NCI-H2227 (cell line): Measurements from ENCODE around the gene GPR148.

Experiments
- DNase-seq: peaks from one replicate; lab custom pipeline; 2025; ENCODE audit not compliant: unreplicated experiment; lab: John Stamatoyannopoulos, UW

Gene GPR148

DNA sequence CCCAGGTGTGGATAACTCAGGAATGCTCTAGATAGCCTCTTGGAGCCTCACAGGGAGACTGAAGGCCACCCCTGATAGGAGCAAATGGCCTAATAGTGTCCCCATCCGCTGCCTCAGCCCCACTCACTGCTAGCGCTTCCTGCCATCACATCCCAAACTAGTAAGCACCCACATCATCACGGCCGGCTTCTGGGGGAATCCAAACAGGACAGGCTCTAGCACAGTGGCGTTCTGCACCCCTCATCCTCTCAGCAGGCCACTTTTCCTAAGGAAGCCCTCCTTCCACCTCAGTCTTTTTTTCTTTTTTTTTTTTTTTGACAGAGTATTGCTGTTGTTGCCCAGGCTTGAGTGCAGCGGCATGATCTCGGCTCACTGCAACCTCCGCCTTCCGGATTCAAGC is 20.2 kb downstream of the GPR148 start:
- no peak for DNase-seq

GRCh38 chr2:130749641-130750040 is 20.8 kb downstream of the GPR148 start:
- no peak for DNase-seq

GRCh38 chr2:130754811-130755210 is 25.9 kb downstream of the GPR148 start:
- no peak for DNase-seq

DNA sequence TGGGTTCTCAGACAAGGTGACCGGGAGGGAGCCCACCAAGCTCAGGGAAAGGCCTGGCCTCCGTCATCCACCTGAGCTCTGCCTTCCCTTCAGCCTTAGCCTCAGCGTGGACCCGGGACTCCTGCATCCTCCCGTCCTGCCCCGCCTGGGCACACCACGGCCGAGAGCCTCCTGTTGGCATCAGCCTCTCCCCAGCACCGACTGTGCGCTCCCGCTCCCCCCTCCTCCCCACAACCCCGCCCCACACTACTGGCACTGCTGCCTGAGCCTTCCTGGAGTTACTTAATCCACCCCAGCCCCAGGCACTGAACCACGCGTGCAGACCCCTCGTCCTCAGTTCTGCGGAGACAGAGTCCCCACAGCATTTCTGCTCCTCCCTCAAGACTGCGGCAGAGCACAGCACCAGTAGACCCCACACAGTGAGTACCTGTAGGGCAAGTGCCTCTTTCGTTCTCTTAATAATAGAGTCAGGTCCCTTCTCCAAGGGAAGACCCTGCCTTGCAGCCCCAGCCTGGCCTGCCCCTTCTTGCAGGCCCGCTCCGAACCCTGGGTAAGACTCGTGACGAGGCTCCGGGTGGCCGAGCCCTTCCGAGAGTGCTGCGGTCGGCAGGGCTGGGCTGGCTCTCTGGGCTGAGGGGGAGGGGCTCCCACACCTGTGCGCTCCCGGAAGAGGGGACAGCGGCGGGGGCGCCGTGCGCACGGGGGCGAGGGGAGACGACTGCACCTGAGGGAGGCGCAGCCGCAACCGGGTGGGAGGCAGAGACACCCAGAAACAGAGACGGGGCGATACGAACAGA is 26.6 kb downstream of the GPR148 start, which contains the start of gene AMER3:
Gene AMER3 (plus strand): TSS at position 285 of the 797 bp plus-strand sequence. CDS start 6,533 bp downstream, outside the sequence.
- peak; percentile 88 for DNase-seq

GRCh38 chr2:130756053-130756873 is 27.4 kb downstream of the GPR148 start:
- peak; percentile 79 for DNase-seq

GRCh38 chr2:130756874-130757668 is 28.2 kb downstream of the GPR148 start:
- no peak for DNase-seq

GRCh38 chr2:130759906-130760753 is 31.3 kb downstream of the GPR148 start:
- no peak for DNase-seq

DNA sequence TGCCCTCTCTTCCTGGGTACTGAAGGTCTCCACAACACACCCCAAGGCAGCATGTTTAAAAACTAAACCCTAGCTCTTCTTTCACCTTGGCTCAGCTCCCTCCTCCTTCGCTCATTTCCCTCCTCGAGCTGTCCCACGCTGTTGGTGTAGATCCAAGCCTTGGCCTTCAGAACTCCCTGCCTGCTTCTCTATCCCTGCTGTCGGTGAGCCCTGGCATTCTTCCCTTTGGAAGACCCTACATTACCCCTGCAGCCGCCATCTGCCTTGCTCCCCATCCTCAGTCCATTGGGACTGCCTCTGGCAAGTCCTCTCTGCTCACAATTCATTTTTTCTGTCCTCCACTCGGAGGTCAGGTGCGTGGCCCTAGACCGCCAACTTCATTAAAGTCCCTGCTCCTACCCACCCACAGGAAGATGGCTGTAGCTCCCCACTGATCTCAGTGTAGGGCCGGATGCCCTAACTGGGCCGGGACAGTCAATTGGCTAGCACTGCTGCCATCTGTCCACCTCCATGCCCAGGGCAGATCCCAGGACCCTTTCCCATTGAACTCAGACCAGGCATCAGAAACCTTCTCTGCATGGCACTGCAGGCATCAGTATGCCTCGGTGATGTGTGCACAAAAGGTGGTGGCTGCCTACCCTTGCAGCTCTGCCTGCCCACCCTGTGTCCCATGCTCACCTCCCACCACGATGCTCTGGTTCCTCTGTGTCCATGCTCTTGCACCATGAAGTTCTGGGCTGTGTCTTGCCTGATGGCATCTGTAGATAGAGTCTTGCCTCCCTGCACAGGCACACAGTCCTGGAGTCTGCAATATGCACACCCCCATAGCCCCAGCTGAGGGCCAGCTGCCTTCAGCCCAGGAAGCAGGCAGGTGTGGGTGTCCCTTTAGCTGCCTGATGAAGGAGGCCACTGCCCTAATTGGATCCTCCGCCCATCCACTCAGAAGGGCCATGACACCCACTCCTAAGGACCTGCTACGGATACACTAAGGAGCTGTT is 32.2 kb downstream of the GPR148 start:
- DNase-seq, result no peak

DNA sequence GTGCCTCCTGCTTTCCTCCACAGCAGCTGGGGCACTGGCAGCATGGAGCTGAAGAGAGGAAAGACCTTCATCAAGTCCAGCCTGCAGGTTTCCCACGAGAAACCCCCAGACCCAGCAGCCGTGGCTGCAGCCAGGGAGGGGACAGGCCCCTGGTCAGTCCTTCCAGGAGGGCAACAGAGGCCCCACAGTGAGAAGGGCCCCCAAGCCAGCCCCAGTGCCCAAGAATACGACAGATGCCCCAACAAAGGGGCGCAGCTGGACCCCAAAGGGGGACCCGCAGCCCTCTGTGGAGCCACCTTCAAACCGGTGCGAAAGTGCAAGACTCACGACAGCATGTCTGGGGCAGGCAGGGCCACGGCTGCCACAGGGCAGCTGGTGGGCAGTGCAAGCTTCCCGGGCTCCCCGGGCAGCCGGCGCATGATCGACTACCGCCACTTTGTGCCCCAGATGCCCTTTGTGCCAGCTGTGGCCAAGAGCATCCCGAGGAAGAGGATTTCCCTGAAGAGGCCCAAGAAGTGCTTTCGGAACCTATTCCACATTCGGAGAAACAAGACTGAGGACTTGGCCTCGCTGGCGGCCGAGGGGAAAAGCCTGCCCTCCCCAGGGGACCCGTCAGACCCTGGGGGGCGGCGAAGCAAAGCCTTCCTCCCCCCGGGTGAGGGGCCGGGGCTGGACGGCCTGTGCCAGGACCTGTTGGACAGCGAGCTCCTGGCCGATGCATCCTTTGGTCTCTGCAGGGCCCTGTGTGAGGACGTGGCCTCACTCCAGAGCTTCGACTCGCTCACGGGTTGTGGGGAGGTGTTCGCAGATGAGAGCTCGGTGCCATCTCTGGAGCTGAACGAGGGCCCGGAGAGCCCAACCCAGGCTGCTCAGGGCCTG is 33.4 kb downstream of the GPR148 start:
- DNase-seq, result no peak

DNA sequence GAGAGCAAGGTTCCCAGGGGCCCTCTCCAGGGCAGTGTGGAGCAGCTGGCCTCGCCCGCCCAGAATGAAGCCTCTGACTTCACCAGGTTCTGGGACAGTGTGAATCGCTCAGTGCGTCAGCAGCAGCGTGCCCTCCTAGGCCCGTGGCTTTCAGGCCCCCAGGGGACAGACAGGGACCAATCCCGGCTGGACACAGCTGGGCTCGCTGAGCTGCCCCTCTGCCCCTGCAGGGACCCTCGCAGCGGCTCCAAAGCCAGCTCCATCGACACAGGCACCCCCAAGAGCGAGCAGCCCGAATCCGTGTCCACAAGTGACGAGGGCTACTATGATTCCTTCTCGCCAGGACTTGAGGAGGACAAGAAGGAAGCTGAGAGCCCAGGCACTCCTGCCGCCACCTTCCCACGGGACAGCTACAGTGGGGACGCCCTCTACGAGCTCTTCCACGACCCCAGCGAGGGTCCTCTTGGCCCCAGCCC is 34.1 kb downstream of the GPR148 start:
- DNase-seq, result no peak

- DNase-seq, result no peak
These were observed 34.5 kb downstream of the GPR148 start for GRCh38 chr2:130763405-130763804.

GRCh38 chr2:130764035-130764820 is 35.4 kb downstream of the GPR148 start:
- DNase-seq, result no peak

DNA sequence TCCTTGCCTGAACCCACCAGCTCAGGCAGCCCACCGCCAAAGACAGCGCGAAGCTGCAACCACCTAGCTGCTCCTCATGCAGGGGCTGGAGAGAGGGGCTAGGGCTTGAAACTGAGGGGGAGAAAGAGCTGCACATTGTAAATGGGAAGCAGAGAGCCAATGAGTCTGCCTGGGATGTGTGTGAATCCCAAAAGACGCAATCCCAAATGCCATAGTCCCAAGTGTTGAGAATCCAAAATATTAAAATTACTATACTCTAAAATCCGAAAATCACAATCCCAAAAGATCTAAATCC is 35.9 kb downstream of the GPR148 start:
- no peak for DNase-seq

- no peak for DNase-seq
These were observed 36.6 kb downstream of the GPR148 start for GRCh38 chr2:130765464-130765863.

- DNase-seq, result no peak
These were observed 37.2 kb downstream of the GPR148 start for GRCh38 chr2:130766037-130766436.

- DNase-seq, result no peak
These were observed 38.0 kb downstream of the GPR148 start for GRCh38 chr2:130766711-130767407.

GRCh38 chr2:130767408-130767775 is 38.5 kb downstream of the GPR148 start:
- DNase-seq, result no peak
